ENCODE measurements around the gene HRC.
"Not testable (repeated sequence)": the region's sequence is repeated elsewhere in the genome, so short reads cannot be mapped to it uniquely, and the experiment has no call there.

Gene HRC

GRCh38 chr19:49135686-49136085 lies 19.5 kb downstream of the HRC start:
- DNase-seq (ENCODE audit: low spot score), result no peak

GRCh38 chr19:49133621-49134454 lies 21.4 kb downstream of the HRC start:
- DNase-seq (ENCODE audit: low spot score), result no peak

DNA sequence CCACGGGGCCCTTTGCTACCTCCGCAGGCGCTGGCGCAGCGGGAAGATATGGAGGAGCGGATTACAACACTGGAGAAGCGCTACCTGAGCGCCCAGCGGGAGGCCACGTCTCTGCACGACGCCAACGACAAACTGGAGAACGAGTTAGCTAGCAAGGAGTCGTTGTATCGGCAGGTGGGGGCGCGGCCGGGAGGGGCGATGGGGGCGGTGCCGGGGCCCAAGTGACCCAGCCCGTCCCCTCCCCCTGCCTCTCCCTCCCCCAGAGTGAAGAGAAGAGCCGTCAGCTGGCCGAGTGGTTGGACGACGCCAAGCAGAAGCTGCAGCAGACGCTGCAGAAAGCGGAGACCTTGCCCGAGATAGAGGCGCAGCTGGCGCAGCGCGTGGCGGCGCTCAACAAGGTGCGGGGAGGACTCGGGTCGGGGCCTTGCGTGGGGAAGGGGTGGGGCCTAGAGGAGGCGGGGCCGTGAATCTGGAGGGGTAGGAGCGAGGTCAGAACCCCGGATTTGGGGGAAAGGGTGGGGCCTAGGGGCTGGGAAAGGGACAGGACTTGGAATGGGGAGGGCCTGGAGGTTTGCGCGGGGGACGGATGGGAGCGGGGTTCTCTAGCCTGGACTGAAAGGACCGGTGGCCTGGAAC lies 22.1 kb downstream of the HRC start:
- no peak for DNase-seq (ENCODE audit: low spot score)

DNA sequence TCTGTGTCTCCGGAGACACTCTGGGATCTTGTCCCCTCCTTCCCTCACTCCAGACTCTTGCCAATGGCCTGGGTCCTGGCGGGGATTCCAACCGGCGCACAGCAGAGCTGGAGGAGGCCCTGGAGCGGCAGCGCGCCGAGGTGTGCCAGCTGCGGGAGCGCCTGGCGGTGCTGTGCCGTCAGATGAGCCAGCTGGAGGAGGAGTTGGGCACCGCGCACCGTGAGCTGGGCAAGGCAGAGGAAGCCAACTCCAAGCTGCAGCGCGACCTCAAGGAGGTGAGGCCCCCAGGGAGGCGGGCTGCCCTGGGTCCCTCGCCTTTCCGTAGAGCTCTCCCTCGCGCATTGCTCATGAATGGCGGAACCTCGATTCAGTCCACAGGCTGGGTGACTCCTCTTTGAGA lies 24.9 kb downstream of the HRC start:
- DNase-seq (ENCODE audit: low spot score), result no peak

GRCh38 chr19:49129238-49129583 lies 26.0 kb downstream of the HRC start:
- DNase-seq (ENCODE audit: low spot score), result peak; percentile 86

- no peak for DNase-seq (ENCODE audit: low spot score)
These were observed 26.5 kb downstream of the HRC start for GRCh38 chr19:49128545-49129237.

GRCh38 chr19:49127674-49128544 lies 27.3 kb downstream of the HRC start:
- DNase-seq (ENCODE audit: low spot score), result peak; percentile 92

GRCh38 chr19:49127225-49127624 lies 28.0 kb downstream of the HRC start:
- DNase-seq (ENCODE audit: low spot score), result not testable (repeated sequence)

GRCh38 chr19:49126575-49126974 lies 28.6 kb downstream of the HRC start:
- DNase-seq (ENCODE audit: low spot score), result no peak

- DNase-seq (ENCODE audit: low spot score), result peak; percentile 68
These were observed 30.0 kb downstream of the HRC start for GRCh38 chr19:49125025-49125731.

DNA sequence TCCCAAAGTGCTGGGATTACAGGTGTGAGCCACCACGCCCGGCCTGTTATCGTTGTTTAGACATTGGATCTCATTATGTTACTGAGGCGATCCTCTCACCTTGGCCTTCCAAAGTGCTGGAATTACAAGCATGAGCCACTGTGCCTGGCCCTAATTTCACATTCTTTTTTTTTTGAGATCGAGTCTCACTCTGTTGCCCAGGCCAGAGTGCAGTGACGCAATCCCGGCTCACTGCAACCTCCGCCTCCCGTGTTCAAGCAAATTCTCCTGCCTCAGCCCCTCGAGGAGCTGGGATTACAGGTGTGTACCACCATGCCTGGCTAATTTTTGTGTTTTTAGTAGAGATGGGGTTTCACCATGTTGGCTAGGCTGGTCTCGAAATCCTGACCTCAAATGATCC lies 31.9 kb downstream of the HRC start:
- not testable (repeated sequence) for DNase-seq (ENCODE audit: low spot score)

GRCh38 chr19:49121841-49122240 lies 33.4 kb downstream of the HRC start:
- not testable (repeated sequence) for DNase-seq (ENCODE audit: low spot score)

DNA sequence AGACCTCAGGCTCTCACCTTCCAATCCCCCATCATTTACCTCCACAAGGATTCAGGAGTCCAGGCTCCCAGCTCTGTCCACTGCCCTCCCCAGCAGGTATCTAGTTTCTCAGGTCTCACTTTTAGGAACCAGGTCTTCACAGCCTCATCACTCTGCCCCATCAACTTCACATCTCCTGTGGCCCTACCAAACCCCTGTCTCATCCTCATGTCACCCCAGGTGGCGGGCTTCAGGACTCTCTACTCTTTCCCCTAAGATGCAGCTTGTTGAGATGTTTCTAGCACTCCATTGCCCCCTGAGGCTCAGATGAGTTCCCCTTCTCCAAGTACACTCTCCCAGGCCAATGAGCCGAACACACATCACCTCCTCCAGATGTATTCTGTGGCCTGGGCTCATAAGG lies 34.3 kb downstream of the HRC start:
- DNase-seq (ENCODE audit: low spot score), result no peak

DNA sequence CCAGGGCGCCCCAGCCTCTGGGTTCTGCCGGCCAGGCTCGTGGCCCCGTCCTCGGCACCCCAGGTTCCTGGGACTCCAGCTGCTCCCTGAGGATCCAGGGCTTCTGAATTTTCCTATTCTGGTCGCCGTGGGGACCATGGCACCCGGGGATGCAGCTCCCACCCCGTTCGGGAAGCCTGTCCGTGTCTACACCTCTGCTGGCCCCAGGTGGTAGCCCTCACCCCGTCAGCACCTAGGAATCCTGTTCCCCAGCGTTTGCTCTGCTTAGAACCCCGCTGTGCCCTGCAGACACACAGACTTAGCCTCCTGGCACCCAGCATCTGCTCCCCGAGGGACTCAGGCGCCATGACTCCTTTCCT lies 34.9 kb downstream of the HRC start:
- DNase-seq (ENCODE audit: low spot score), result no peak

- peak; percentile 64 for DNase-seq (ENCODE audit: low spot score)
These were observed 35.5 kb downstream of the HRC start, which contains the start of gene PPFIA3 for GRCh38 chr19:49119411-49120324. Gene PPFIA3 (plus strand): TSS chr19:49119544. CDS start chr19:49127874, 8,330 bp downstream.

- peak; percentile 98 for DNase-seq (ENCODE audit: low spot score)
These were observed 36.4 kb downstream of the HRC start, which contains the start of gene C19orf73 for GRCh38 chr19:49118565-49119410. Gene C19orf73 (minus strand): TSS chr19:49119143. CDS start chr19:49119022, 121 bp downstream.

GRCh38 chr19:49117677-49118564 lies 37.3 kb downstream of the HRC start:
- DNase-seq (ENCODE audit: low spot score), result no peak

DNA sequence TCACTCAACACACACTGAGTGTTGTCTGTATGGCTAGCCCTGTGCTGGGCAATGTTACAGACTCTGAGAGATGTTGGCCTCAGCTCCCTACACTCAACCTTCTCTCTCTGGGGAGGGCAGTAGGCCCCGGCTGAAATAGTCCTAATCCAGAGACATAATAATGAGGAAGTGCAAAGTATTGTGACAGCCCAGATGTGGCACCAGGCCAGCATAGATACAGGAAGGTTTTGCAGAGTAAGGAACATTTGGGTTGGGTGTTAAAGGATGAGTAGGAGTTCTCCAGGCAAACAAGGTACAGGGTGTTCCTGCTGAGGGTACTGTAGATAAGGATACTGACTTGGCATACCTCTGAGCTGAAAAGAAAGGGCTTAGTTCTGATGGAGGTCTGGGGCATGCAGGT lies 38.7 kb downstream of the HRC start:
- no peak for DNase-seq (ENCODE audit: low spot score)

All from HuH-7 (cell line).